GM12878 (cell line): ENCODE data around the gene UBR7. TPM values are rescaled to one million over a fixed set of nuclear protein-coding genes. Genes with fewer than 3 reads are reported as not detected.
"Not testable (repeated sequence)": the region's sequence is repeated elsewhere in the genome, so short reads cannot be mapped to it uniquely, and the experiment has no call there.

ENCODE experiments used
- ATAC-seq: fragments of 200-7000 bp; cut with Tn5 transposase; 3 replicates; pipeline ENCODE4 v1.9.1; 2020; ENCODE audit warnings: mild to moderate bottlenecking, moderate library complexity
- BruUV-seq: library from RNA; stranded (reverse); fragments of 400-500 nt; replicated peaks from 2 replicates; lab custom pipeline; 2021; lab: Mats Ljungman, UMichigan
- CTCF ChIA-PET: fragments of 300-600 bp; sonication (Branson Sonifier 250); formaldehyde crosslinking; extraction: SDS; loops from one replicate; lab custom pipeline; 2021; ENCODE audit warnings: inconsistent platforms; lab: Yijun Ruan, JAX
- POLR2A ChIA-PET: fragments of 350-600 bp; formaldehyde crosslinking; extraction: SDS; loops from one replicate; lab custom pipeline; 2021; ENCODE audit warnings: inconsistent platforms; lab: Charles Lee
- RAD21 ChIA-PET: fragments of 300-600 bp; sonication (Branson Sonifier 250); formaldehyde crosslinking; loops from one replicate; lab custom pipeline; 2023; ENCODE audit warnings: antibody characterized with exemption; ENCODE audit not compliant: unreplicated experiment; lab: Charles Lee
- SMC1A ChIA-PET: fragments of 300-600 bp; sonication (Branson Sonifier 250); formaldehyde crosslinking; loops from one replicate; lab custom pipeline; 2023; ENCODE audit not compliant: unreplicated experiment, uncharacterized antibody; lab: Charles Lee
- DNase-seq: peaks from one replicate; pipeline ENCODE4 v3.0.0-alpha.2; 2011; ENCODE audit warnings: low read depth, low spot score
- FAIRE-seq: peaks from 3 replicates; lab custom pipeline; 2011; peaks lifted over from hg19 to GRCh38; lab: Jason Lieb, UNC
- H2AFZ ChIP-seq: 2 replicates; pipeline ENCODE4 v1.6.0; 2011; ENCODE audit warnings: low read depth, low read length, control low read depth; ENCODE audit not compliant: control insufficient read depth
- H3K27ac ChIP-seq: 2 replicates; pipeline ENCODE4 v1.5.1; 2011; ENCODE audit warnings: control low read depth; ENCODE audit not compliant: control insufficient read depth, insufficient read depth
- H3K27me3 ChIP-seq, 2 experiments: replicated peaks in 1 of 2; 2 replicates each; pipeline versions ENCODE4 v1.6.0 to v1.6.1; 2011; ENCODE audit warnings: low read length in 1 of 2; ENCODE audit not compliant: control insufficient read depth in 2 of 2, insufficient read depth in 2 of 2
- H3K36me3 ChIP-seq, 2 experiments: 2 replicates each; pipeline ENCODE4 v1.5.1; 2011; ENCODE audit warnings: low read length in 1 of 2; ENCODE audit not compliant: control insufficient read depth in 2 of 2, insufficient read depth in 2 of 2
- H3K4me1 ChIP-seq: 2 replicates; pipeline ENCODE4 v1.6.1; 2011; ENCODE audit warnings: mild to moderate bottlenecking, low read length, moderate library complexity, mixed read lengths; ENCODE audit not compliant: control insufficient read depth, insufficient read depth
- H3K4me2 ChIP-seq: 2 replicates; pipeline ENCODE4 v1.6.0; 2011; ENCODE audit warnings: control low read depth; ENCODE audit not compliant: control insufficient read depth, insufficient read depth
- H3K4me3 ChIP-seq: fragments of 200-600 bp; sonication (generic); 2 replicates; pipeline ENCODE4 v1.5.1; 2016
- H3K79me2 ChIP-seq: 2 replicates; pipeline ENCODE4 v1.6.0; 2011; ENCODE audit warnings: low read length; ENCODE audit not compliant: control insufficient read depth, insufficient read depth
- H3K9ac ChIP-seq: 2 replicates; pipeline ENCODE4 v1.8.0; 2011; ENCODE audit warnings: low read length, control low read depth, mixed read lengths; ENCODE audit not compliant: control insufficient read depth, insufficient read depth
- H3K9me3 ChIP-seq: replicated peaks from 3 replicates; pipeline ENCODE4 v1.5.1; 2011; ENCODE audit warnings: mild to moderate bottlenecking, low read length; ENCODE audit not compliant: control insufficient read depth, insufficient read depth
- H4K20me1 ChIP-seq: 2 replicates; pipeline ENCODE4 v1.6.0; 2011; ENCODE audit not compliant: control insufficient read depth, insufficient read depth
- NFYB ChIP-seq: IDR thresholded peaks from 2 replicates; pipeline ENCODE4 v1.6.1; 2011; ENCODE audit warnings: low read depth, mild to moderate bottlenecking, low read length, improper control_type of control experiment, moderate library complexity; ENCODE audit not compliant: insufficient read depth
- WGBS: methylation state at CpG from one replicate; pipeline ENCODE4 v1.1.6; 2016; ENCODE audit warnings: low lambda C conversion rate; ENCODE audit not compliant: insufficient replicate concordance, insufficient coverage; ENCODE audit errors: missing lambda C conversion rate; 5-methylcytosine and 5-hydroxymethylcytosine counted together
- in situ Hi-C: fragments of 300-500 bp; cut with MboI; formaldehyde crosslinking; loops from 9 replicates; pipeline ENCODE4 v1.14.3; 2018; ENCODE audit warnings: mixed read lengths
- intact Hi-C: fragments of 100-400 bp; cut with micrococcal nuclease; formaldehyde crosslinking; loops from one replicate; pipeline ENCODE4 v1.14.2; 2022; ENCODE audit not compliant: unreplicated experiment
- polyA plus RNA-seq, 11 experiments: library from polyadenylated mRNA; depleted of rRNA in 4 of 11; unstranded in 6 of 11; stranded (reverse) in 5 of 11; fragments of >200 nt; fragmentation: Nextera tagmentation in 4 of 11; fragmentation: Illumina TruSeq in 1 of 11; extraction: Ambion mirVana in 4 of 11; extraction: Trizol in 1 of 11; gene quantifications; 1 replicate in 1 of 11; 2 replicates in 10 of 11; pipeline versions ENCODE4 v1.2.1 to v1.2.3, GENCODE V29; 2011 to 2016; ENCODE audit warnings: inconsistent platforms in 2 of 11, missing spikeins in 2 of 11, low read depth in 1 of 11
- total RNA-seq, 4 experiments: library from RNA; depleted of rRNA in 3 of 4; stranded (reverse); fragments of >200 nt in 3 of 4; fragmentation: Illumina TruSeq in 1 of 4; extraction: Trizol in 1 of 4; gene quantifications; 2 replicates each; pipeline versions ENCODE4 v1.2.1 to v1.2.3, GENCODE V29; 2013 to 2021

The UBR7 gene
- total and polyA plus RNA-seq, 10 of the 15 experiments (the other 5 are each of a cell fraction or from before 2014, with no cell fraction given): 14.3 to 85.6 (median 49.9) TPM

- DNase-seq, H3K4me1 ChIP-seq, in situ Hi-C loops, H3K27ac ChIP-seq, BruUV-seq, H3K9ac ChIP-seq, H3K27me3 ChIP-seq, H3K9me3 ChIP-seq, H2AFZ ChIP-seq, FAIRE-seq, ATAC-seq: not testable (repeated sequence)
- intact Hi-C loops: loop anchor here (5.0 to 10.0 kb wide), 2 partner anchors 38 to 455 kb away; partner anchors contain the start of genes GON7 and UBR7
- 43% methylated on average over 6 of the region's 6 CpGs for WGBS
- CTCF ChIA-PET: interaction anchor here (0.6 to 5.4 kb wide), 6 partner anchors 9 to 236 kb away, joined by 3 to 47 read pairs (median 4); no protein-coding TSS in a partner anchor
- RAD21 ChIA-PET: interaction anchor here (0.9 to 1.1 kb wide), 2 partner anchors 15 to 57 kb away, joined by 4 read pairs; partner anchors contain the start of genes LYSET and MOAP1
- TF ChIP-seq NFYB: peak; percentile 66; the same call in 1 of the 2 replicates
- TF ChIP-seq, all 136 proteins: peak for 1; not testable (repeated sequence) for 135
- not testable (repeated sequence) for H3K4me2 ChIP-seq, H4K20me1 ChIP-seq, H3K4me3 ChIP-seq, H3K36me3 ChIP-seq, H3K79me2 ChIP-seq
- ChIA-PET POLR2A (interaction anchor here (0.5 to 0.6 kb wide), 2 partner anchors 12 to 402 kb away, joined by 4 to 9 read pairs; no protein-coding TSS in a partner anchor), SMC1A (interaction anchor here (7.8 kb wide), 1 partner anchor 7 kb away, joined by 69 read pairs; no protein-coding TSS in a partner anchor)
Observed at GRCh38 chr14:93169619-93170018, 37.4 kb upstream of the UBR7 start.

- ChIA-PET POLR2A (interaction anchor here (0.6 kb wide), 1 partner anchor 403 kb away, joined by 9 read pairs; no protein-coding TSS in a partner anchor), CTCF (interaction anchor here (1.7 to 5.4 kb wide), 2 partner anchors 9 to 57 kb away, joined by 8 to 47 read pairs; no protein-coding TSS in a partner anchor), RAD21 (interaction anchor here (1.1 kb wide), 1 partner anchor 57 kb away, joined by 4 read pairs; no protein-coding TSS in a partner anchor), SMC1A (interaction anchor here (7.8 kb wide), 1 partner anchor 7 kb away, joined by 69 read pairs; no protein-coding TSS in a partner anchor)
- H3K9me3 ChIP-seq, H2AFZ ChIP-seq, intact Hi-C loops, H3K27me3 ChIP-seq, ATAC-seq, H3K9ac ChIP-seq, FAIRE-seq, H4K20me1 ChIP-seq, H3K4me1 ChIP-seq, H3K36me3 ChIP-seq, DNase-seq, H3K79me2 ChIP-seq, H3K27ac ChIP-seq, H3K4me2 ChIP-seq, BruUV-seq, in situ Hi-C loops, H3K4me3 ChIP-seq: not testable (repeated sequence)
- WGBS: 81% methylated on average over 14 of the region's 20 CpGs
Observed at GRCh38 chr14:93170141-93170540, 36.9 kb upstream of the UBR7 start.
